Glomerular endothelial cell (primary cell): ENCODE results near the gene FLT1. TPM values are rescaled to one million over a fixed set of nuclear protein-coding genes. Genes with fewer than 3 reads are reported as not detected.

Experiments used
- DNase-seq: peaks from one replicate; pipeline ENCODE4 v3.0.0-alpha.2; 2011; ENCODE audit warnings: low read depth, low spot score; ENCODE audit errors: extremely low read depth
- total RNA-seq: library from RNA; depleted of rRNA; stranded (reverse); fragments of >200 nt; gene quantifications from 2 replicates; pipeline ENCODE4 v1.2.3, GENCODE V29; 2015

The FLT1 gene
- total RNA-seq, 1 donor from 2014 or later: 156 TPM

- DNase-seq: no peak
Measured at GRCh38 chr13:28267497-28267896, 227.4 kb downstream of the FLT1 start.

GRCh38 chr13:28258417-28258816, 236.5 kb downstream of the FLT1 start:
- DNase-seq: peak; percentile 34

- DNase-seq: no peak
Measured at GRCh38 chr13:28257305-28257704, 237.6 kb downstream of the FLT1 start.

- no peak for DNase-seq
Measured at GRCh38 chr13:28252547-28252946, 242.4 kb downstream of the FLT1 start.

DNA sequence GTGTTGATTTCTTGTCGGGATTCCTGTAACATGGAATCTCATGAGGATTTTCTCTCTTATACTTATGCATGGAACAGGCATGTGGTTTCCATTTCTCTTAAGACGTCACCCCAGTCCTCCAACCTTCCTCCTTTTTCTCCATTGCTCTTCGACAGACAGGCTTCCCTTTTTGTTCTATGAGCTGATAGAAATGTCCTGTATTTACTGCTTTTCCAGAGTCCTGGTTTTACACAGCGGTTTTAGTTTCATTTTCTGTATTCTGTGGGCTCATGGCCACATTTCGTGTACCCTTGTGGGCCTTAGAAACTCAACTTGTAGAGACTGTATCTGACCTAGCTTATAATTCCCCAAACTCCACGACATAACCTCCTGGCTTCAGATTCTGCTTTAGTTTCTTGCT, 243.5 kb downstream of the FLT1 start:
- DNase-seq: no peak

DNA sequence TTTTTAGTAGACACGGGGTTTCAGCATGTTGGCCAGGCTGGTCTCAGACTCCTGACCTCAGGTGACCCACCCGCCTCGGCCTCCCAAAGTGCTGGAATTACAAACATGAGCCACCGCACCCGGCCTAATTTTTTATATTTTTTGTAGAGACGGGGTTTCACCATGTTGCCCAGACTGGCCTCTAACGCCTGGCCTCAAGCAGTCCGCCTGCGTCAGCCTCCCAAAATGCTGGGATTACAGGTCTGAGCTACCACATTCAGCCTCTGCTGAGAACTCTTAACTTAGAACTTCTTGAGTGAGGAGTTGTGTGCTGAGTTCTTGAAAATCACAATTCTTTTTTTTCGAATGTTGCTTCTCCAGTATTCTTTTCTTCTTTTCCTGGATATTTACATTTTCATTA, 244.4 kb downstream of the FLT1 start:
- DNase-seq: no peak

Other genes starting within 250 kb of the FLT1 start
- gene POMP, start 164.0 kb upstream of the FLT1 start, total RNA-seq: 128 and 132 TPM in 2 replicates
- gene SLC46A3, start 223.8 kb upstream of the FLT1 start, total RNA-seq: 17.2 and 25.5 TPM in 2 replicates